ENCODE results near the gene TRABD2B. TPM values are rescaled to one million over a fixed set of nuclear protein-coding genes. Genes with fewer than 3 reads are reported as not detected.

Gene TRABD2B
- total and polyA plus RNA-seq, 11 donors, result 0.31 to 1.1 (median 0.80) TPM

DNA sequence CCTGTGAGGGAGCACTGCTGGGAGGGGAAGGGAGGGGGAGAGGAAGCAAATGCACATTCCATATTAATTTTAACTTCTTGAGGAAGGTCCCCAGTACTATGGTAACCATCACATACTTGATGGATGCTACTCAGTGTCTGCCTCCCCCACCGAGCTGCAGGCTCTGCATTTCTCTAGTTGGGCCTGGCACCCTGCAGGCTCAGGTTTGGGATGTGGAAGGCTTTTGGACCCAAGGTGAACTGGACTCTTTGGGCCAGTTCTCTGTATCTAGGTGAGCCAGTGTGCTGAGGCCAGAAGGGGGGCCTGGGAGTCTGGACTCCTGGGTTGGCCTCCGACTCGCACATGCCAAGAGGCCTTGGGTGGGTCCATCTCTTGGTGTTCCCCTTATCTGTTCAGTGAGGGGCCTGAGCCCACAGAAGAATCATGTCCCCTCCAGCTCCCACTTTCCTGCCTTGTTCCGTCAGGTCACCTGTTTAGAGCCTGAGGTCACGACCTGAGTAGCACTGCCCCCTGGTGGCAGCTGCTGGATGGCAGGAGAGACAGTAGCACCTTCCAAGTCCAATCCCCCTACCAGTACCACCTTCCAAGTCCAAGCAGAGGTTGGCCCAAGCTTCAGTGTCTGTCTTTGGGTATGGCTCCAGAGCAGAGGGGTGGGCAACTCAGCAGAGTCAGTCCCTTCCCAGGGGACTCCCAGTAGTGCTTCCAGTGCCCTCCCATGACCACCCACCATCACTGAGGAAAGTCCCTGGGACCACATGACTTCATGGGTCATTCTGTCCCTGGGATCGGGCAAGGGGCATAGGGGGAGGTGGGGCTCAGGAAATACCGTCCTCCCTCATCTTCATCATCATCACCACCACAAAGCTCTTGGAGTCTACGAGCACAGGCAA, 241.8 kb downstream of the TRABD2B start:
- Histone ChIP-seq H3K36me3 (no peaks in the 10 kb centered on the region), H3K4me1 (peaks cover 0 to 11% (median 0%) of the 10 kb centered on the region in 12 donors), H3K4me3 (no peak overlapping the region), H3K27me3 (peaks cover 0 to 6% (median 0%) of the 10 kb centered on the region in 9 donors), H3K9me3 (no peaks in the 10 kb centered on the region), H3K27ac (no peak overlapping the region)
- intact Hi-C loops (cut with DNase I), result loop anchor here in 1 of 10 donors (10.0 kb wide), 1 partner anchor 59 kb away; no protein-coding TSS in a partner anchor
- ATAC-seq (no peak), DNase-seq (no peak)
- no peak for TF ChIP-seq POLR2A (IDR thresholded peaks at IDR 0.05)
- TF ChIP-seq, protein P1, sequence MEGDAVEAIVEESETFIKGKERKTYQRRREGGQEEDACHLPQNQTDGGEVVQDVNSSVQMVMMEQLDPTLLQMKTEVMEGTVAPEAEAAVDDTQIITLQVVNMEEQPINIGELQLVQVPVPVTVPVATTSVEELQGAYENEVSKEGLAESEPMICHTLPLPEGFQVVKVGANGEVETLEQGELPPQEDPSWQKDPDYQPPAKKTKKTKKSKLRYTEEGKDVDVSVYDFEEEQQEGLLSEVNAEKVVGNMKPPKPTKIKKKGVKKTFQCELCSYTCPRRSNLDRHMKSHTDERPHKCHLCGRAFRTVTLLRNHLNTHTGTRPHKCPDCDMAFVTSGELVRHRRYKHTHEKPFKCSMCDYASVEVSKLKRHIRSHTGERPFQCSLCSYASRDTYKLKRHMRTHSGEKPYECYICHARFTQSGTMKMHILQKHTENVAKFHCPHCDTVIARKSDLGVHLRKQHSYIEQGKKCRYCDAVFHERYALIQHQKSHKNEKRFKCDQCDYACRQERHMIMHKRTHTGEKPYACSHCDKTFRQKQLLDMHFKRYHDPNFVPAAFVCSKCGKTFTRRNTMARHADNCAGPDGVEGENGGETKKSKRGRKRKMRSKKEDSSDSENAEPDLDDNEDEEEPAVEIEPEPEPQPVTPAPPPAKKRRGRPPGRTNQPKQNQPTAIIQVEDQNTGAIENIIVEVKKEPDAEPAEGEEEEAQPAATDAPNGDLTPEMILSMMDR (IDR thresholded peaks at IDR 0.05), result peak in 10 of 12 donors; percentile 9 to 61 (median 30)
- 86 to 90% (median 86%) methylated on average over 7 to 8 of the region's 8 CpGs for WGBS, 4 donors

DNA sequence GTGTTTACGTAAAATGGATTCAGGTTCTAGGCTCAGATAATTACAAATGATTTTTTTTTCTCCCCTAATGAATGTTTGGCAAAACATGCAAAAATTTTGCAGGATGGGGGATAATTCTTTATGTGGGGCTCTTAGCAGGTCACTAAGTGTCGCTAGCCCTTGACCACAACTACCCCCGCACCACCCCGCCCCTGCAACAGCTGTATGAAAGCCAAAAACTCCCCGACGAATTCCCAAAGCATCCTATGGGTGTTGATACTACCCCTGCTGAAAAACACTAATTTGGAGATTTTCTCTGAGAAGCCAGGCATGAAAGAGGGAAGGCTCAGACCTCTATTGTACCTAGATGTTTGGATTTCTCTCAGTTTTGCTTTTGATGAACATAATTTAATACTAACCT, 243.0 kb downstream of the TRABD2B start:
- no peak for ATAC-seq
- no peak for TF ChIP-seq POLR2A (IDR thresholded peaks at IDR 0.05)
- TF ChIP-seq, protein P1 (IDR thresholded peaks at IDR 0.05), result no peak
- H3K27me3 ChIP-seq, result peaks cover 0 to 6% (median 0%) of the 10 kb centered on the region in 9 donors

DNA sequence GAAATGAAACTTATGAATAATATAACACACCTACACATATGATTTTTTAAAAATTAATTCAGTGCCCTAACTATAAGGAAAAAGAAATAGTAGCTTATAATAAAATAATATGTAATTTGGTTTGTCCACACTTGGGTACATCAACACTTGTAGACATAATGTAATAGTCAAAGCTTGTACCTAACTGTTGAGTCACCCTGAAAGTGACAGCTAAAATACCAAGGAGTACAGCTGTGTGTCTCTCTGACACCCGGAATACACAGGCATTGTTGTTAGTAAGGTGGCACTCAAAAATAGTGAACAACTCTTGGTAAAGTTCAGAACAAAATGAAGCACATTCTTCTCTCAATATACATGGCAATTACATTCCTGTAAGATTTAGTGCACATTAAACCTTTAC, 243.4 kb downstream of the TRABD2B start:
- Histone ChIP-seq H3K9me3 (no peaks in the 10 kb centered on the region), H3K27me3 (peaks cover 0 to 6% (median 0%) of the 10 kb centered on the region in 9 donors), H3K4me1 (peaks cover 0 to 11% (median 0%) of the 10 kb centered on the region in 12 donors), H3K36me3 (no peaks in the 10 kb centered on the region), H3K4me3 (no peak overlapping the region), H3K27ac (no peak overlapping the region)
- intact Hi-C loops (cut with DNase I), result loop anchor here in 1 of 10 donors (10.0 kb wide), 1 partner anchor 61 kb away; no protein-coding TSS in a partner anchor
- ATAC-seq, result no peak
- TF ChIP-seq, protein P1 (IDR thresholded peaks at IDR 0.05), result no peak
- no peak for TF ChIP-seq POLR2A (IDR thresholded peaks at IDR 0.05)
- DNase-seq, result no peak
- 80 to 89% (median 85%) methylated on average over 1 of the region's 1 CpG for WGBS, 4 donors

More for the DNA sequence above, 243.0 kb downstream of the TRABD2B start:
- no peak overlapping the region for H3K4me3 ChIP-seq
- no peaks in the 10 kb centered on the region for H3K36me3 ChIP-seq
- WGBS, 4 donors, result 84 to 87% (median 86%) methylated on average over 6 of the region's 6 CpGs
- no peak for DNase-seq
- H3K9me3 ChIP-seq, result no peaks in the 10 kb centered on the region
- intact Hi-C loops (cut with DNase I), result loop anchor here in 1 of 10 donors (10.0 kb wide), 1 partner anchor 61 kb away; no protein-coding TSS in a partner anchor
- no peak overlapping the region for H3K27ac ChIP-seq
- H3K4me1 ChIP-seq, result peaks cover 0 to 11% (median 0%) of the 10 kb centered on the region in 12 donors

DNA sequence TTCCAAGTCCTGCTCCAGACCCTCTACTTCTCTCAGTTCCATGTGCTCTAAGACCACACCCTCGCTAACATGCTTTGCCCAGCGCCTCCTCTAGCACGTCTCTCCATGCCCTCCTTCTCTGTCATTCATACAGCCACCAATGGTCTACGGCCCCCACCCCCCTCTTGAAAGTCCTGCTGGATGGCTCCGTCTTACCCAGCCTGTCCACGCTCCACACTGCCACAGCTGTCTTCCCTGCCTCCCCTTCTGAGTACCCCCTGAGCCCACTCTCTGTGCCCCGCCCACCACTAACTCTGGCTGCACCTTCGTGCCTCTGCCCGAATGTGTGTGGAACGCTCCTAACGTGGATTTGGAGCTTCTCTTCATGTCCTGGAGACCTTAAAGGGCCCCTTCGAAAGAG, 244.6 kb downstream of the TRABD2B start:
- DNase-seq (no peak), ATAC-seq (no peak)
- intact Hi-C loops (cut with DNase I), result loop anchor here in 1 of 10 donors (10.0 kb wide), 1 partner anchor 62 kb away; no protein-coding TSS in a partner anchor
- TF ChIP-seq, protein P1 (IDR thresholded peaks at IDR 0.05), result no peak
- no peak for TF ChIP-seq POLR2A (IDR thresholded peaks at IDR 0.05)
- Histone ChIP-seq H3K27ac (peak overlapping the region in 1 of 12 donors; percentile 34), H3K36me3 (no peaks in the 10 kb centered on the region), H3K27me3 (no peaks in the 10 kb centered on the region), H3K4me3 (no peak overlapping the region), H3K9me3 (no peaks in the 10 kb centered on the region), H3K4me1 (peaks cover 0 to 11% (median 0%) of the 10 kb centered on the region in 12 donors)
- WGBS, 4 donors, result 91 to 95% (median 93%) methylated on average over 12 of the region's 12 CpGs
